HG03520 (cell line): ENCODE measurements around the gene HS6ST1.

ENCODE experiments used
- ATAC-seq: cut with Tn5 transposase; IDR thresholded peaks from one replicate; pipeline ENCODE4 v1.9.1; 2021; ENCODE audit warnings: mild to moderate bottlenecking, moderate library complexity; ENCODE audit not compliant: unreplicated experiment

HS6ST1 gene

DNA sequence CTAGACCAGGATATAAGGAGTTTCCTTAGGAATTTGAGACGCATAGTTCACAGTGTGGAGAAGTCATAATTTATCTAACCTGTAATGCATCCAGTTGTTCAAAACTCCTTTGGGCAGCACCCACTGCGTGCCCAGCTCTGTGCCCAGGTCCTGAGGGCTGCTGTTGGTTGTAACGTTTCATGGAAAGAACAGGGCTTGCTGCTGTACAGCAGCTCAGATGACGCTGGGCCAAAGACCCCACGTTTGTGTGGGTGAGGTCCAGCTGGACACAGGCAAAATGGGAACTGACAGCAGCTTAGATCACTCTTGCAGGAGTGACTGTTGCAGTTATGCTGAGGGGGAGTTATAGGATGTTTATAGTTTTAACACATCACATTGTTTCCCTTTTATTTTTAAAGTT is 30.0 kb upstream of the HS6ST1 start:
- ATAC-seq: no peak

DNA sequence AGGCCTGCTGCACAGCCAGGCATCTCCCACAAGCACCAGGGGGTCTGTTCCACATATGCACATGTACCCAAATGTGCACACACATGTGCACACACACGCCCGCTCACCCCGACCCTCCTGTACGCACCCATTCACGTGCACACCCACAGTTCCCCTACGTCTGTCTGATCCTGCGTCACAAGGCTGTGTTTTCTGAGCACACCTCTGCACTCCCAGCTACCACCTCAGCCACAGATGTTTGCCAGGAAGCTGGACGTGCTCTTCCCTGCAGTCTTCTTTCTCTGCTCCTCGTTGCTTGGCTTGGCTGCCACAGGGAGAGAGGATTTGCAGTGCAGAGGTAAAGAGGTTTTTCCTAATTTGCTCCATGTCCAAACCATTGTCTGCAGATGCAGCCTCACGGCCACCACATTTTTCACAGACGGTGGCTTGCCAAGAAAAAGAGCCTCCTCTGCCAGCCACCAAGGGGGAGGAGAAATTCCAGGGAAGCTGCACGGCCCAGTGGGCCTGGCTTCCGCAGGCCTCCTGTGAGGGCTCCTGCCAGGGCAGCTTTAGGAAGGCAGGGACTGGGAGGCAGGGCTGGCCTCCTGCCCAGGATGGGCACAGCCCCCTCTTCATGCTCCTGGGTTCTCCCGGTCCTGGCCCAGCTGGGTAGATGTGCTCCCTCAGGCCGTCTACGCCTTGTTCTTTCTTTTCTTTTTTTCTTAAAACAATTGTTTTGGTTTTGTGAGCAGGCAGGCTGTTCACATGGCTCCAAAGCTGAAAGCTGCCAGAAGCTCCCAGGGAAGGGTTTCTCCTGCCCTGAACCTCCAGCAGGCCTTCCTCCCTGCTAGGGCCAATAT is 29.3 kb upstream of the HS6ST1 start:
- ATAC-seq: no peak

DNA sequence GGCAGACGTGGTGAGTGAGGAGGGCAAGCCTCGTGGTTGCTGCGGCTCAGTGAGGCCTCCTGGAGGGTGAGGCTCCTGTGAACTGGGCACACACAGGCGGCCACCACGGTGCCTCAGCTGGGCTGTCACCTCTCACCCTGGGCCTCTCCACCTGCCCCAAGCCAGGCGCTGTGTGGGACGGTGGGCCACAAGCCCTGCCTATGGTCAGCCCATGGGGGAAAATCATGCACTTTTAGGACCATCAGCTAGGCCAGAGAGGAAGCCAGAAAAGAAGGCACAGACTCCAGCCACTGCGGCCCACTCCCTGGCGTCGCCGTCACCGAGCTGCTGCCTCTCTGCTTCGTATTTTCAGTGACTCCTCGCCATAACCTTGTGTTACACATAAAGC is 28.5 kb upstream of the HS6ST1 start:
- ATAC-seq: no peak

DNA sequence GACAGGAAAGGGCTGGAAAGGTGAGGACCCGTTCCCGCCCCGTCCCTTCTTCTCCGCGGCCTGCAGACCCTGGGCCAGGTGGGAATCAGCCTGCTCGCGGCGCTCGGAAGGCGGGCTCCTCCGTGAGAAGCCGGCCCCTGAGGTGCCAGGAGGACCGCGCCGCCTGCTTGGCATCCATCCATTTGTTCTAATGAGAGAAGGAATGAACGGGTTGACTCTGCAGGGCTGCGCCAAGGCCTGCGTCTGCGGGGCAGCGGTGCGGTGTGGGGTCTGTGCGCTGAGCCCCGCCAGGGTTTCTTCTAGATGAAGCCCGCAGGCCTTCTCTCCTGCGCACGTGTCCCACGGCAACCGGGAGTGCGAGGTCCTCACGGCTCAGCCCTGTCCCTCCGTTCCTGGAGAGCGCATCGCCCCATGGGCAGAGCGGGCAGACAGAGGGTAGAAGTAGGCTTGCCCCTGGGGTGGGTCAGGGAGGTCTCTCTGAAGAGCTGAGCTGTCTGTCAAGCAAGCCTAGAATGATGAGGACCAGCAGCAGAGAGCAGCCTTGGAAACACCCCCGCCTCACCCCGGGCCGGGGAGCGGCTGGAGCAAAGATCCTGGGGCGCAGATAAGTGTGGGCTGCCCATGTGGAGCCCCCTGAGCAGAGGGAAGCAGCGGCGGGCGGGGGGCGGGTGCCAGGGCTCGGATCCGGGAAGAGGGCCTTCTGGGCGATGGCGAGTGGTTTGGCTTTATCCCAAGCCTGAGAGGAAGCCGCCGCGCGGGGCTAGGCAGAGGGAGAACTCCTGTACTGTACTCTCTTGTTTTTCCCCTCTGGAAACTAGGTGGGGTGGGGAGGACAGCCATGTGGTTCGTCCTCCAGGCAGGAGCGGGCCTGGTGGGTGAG is 27.9 kb upstream of the HS6ST1 start:
- ATAC-seq: no peak

DNA sequence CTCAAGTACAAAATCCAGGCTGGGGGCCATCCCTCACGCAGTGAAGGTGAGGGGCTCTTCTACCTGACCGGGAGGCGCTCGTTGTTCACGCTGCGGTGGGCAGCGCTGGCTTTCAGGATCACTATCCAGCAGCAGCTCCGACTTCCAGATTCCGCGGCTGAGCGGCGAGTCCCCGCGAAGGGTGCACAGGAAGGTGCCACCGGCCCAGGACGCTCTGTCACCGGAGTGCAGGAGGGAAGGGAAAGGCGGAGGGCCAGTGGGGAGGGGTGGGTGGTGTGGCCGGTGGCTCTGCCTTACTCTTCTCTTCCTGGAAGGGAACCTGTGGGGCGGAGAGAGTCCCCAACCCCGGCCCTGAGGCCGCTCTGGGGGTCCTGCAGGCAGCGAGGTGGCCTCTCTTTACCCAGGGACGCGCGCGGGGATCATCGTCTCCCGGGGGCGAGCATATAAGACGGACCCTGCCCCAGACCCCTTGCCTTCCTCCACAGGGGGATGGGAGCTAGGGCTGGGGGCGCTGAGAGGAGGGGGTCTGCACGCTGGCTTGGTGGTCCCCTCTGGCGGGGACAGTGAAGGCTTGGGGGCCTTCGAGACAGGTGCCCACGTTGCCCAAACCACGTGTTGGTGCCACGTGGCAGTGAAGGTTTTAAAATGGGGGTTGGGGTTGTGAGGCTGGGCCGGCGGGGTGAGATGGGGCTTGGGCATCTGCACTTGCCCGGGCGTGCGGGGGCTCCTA is 26.9 kb upstream of the HS6ST1 start:
- ATAC-seq: no peak

DNA sequence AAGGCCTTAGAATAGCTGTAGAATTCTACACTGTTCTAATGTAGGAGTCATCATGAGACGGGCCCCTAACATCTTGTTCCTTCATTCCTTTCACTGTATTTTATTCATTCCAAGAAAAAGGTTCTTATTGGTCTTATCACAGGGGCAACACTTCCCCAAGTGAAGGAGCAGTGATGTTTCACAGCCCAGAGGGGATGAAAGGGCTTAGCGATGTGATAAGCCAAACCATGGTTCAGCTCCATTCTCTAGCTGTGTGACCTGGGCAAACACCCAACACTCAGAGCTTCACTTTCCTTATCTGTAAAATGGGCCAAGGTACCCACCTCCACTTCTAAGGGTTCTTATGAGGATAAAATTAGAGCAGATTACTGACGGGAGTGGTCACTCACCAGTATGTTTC is 25.4 kb upstream of the HS6ST1 start:
- no peak for ATAC-seq

DNA sequence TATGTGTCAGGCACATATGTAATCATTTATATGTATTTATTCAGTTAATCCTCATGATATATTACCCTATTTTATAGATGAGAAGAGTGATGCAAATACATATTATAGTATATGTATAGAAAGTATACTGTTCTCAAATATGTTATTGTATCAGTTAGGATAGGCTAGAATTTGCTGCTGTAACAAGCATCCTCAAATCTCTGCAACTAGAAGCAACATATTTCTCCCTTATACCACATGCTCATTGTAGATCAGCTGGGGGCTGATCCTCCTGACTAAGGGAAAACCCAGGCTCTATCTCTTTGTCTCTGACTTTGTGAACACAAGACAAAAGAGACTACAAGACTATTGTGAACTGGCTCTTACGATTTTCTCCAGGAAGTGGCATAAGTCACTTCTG is 24.8 kb upstream of the HS6ST1 start:
- ATAC-seq: no peak

DNA sequence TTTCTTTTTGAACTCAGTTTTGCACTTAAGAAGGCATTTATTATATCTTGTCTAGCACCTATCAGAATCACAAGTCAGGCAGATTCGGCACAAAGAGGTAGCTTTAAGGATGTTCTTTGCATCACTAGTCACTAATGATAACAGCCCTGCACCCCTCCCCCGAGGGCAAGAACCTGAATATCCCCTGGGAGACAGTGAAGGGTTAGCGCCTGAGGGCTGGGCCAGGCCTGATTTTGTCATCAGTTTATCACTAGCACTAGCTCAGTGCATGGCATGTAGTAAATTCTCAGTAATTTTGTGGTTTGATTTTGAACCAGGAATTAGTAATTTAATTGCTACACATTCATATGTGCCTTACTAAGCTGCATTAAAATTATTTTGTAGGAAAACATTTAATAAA is 23.9 kb upstream of the HS6ST1 start:
- ATAC-seq: no peak

DNA sequence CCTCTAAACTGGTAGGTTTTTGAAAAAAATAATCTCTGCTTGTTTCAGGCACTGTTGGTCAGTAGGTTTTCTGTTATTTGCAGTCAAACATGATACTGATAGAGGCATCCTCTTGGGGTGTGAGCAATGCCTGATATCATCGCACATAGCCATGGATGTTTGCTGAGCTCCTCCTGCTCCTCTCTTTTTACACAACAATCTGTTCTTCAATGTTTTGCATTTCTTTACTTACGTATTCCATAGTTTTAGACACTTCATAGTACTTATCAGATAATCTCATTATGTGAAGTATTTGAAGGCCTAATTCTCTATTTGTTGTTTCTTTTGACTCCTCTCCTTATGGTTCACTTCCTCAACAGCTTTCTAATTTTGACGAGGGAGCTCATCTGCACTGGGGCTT is 23.0 kb upstream of the HS6ST1 start:
- ATAC-seq: no peak

DNA sequence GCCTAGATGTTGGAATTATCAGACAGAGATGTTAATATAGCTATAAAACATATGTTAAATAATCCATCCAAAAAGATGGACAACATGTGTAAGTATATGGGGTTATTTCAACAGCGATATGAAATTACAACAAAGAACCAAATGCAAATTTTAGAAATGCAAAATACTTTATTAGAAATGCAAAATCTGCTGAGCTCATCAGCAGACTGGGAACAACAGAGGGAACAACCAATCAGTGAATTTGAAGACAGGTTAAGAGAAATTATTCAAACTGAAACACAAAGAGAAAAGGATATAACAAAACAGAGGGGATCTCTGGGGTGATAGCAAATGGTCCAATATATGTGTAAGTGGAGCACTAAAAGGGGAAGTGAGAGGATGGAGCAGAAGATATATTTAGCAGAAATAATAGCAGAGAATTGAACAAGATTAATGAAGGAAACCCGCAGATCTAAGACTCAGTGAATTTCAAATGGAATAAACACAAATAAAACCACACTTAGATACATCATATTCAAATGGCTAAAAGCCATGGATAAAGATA is 13.5 kb upstream of the HS6ST1 start:
- ATAC-seq: no peak

DNA sequence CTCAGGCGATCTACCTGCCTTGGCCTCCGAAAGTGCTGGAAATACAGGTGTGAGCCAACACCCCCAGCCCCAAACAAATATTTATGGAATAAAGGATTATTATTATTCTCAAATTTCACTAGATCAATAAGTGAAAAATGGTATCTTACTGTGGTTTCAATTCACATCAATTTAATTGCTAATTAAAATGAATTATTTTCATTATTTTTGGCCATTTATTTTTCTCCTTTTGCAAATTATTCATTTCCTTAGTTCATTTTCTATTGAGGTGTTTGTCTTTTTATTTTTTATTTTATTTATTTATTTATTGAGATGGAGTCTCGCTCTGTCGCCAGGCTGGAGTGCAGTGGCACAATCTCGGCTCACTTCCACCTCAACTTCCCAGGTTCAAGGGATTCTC is 11.9 kb upstream of the HS6ST1 start:
- ATAC-seq: no peak

DNA sequence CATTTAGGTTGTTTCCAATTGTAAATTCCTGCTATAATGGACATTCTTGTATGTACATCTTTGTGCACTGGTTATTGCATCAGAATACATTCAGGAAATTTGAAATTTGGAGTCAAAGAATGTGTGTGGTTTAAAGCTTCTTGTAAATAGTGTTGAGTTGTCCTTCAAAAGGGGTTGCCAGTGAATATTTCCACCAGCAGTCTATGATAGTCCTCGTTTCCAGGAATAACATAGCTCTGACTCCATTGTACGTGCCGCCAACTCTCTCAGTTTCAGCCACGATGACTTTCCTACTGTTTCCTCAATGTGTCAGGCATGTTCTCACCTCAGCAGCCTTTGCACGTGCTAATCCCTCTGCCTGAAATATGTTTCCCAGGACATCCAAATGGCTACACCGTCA is 10.9 kb upstream of the HS6ST1 start:
- no peak for ATAC-seq

DNA sequence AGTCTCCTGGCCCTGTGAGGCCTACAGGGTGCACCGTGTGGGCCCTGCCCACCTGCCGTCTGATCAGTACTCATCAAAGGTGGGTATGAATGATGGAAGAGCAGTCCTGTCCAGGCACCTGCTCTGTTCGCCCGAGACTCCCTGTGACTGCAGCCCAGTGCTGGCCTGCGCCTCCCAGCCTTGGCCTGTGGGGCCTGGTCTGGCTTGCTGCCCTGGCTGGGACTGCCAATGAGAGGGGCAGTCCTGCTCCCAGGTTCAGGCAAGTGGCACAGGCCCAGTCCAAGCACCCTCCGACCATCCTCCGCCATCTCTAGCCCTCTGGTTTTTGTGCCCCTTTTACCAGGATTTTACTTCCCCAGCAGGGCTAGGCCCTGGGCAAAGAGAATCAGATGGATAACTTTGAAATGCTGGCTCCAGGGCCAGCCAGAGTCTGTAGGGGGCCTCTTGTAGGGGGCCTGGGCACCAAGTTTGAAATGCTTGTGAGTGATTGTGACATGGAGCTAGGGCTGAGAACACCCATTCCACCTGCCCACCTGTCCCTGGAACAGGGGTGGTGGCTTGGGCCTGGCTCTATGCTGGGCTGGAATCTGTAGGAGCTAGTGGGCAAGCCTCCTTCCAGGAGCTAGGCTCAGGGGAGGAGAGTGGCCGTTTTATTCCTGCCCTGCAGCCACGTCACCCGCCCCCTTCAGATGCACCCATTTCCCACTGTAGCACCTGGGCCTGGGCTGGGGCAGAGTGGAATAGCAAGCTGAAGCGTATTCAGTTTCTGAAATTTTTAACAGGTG is 8.7 kb upstream of the HS6ST1 start:
- no peak for ATAC-seq

DNA sequence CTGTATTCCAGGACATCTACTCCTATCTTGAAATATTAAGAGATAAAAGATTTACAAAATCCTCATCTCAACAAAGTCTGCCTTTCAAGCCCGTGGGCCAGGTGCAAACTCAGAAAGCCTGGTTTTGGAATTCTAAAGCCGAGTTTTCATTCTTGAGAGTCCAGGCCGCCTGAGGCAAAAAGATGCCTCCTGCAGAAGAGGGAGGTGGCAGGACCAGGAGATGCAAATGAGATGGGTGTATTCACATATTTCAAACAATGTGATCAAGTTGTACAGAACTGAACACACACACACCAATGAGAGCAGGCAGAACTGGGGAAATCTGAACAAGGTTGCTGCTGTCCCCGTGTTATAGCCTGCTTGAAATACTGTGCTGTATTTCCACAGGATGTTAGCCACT is 7.7 kb upstream of the HS6ST1 start:
- ATAC-seq: no peak

DNA sequence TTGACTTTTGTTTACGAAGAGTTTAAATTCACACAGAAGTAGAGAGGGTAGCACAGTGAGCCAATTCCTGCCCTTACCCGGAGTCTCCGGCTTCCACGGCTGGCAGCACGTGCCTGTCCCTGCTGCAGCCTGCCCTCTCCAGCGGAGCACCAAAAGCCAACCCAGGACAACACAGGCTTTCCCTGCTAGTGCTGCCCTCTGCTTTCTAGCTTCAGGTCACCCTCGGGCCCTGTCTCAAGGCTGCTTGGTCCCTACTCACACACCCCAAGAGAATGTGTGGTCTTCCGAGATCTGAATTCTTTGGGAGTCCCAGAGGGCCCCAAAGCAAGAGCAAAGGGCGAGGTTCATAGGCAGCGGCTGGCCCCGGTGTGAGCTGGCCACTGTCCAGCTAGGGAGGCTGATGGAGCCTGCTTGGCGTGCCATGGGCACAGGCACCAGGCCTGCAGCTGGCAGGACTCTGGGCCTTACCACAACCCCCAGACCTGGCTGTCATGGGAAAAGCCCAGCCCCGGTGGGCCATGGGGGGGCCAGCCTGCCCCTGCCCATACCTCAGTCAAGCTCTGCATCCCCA is 7.0 kb upstream of the HS6ST1 start:
- no peak for ATAC-seq

DNA sequence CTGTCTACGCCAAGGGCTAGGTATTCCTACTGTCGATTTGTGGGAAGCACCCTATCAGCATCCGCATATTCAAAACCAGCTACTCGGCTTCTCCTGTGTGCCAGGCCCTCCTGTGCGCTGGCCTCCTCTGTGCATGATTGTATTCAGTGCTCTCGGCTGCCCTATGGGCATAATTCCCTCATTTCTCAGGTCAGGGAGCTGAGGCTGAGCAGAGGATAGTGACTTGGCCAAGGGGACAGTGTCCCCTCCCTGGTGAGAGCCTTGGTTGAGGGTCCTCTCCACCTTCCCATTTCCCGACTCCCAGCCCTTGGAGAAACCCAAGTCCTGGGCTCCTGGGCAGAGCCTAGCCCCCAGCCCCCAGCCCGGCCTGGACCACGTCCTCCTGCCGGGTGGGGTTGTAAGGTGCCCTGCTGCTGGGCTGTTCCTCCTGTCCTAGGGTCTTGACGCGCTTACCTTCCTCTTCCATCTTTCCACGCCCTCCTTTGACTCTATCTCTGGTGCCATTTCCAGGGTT is 6.3 kb upstream of the HS6ST1 start:
- no peak for ATAC-seq

DNA sequence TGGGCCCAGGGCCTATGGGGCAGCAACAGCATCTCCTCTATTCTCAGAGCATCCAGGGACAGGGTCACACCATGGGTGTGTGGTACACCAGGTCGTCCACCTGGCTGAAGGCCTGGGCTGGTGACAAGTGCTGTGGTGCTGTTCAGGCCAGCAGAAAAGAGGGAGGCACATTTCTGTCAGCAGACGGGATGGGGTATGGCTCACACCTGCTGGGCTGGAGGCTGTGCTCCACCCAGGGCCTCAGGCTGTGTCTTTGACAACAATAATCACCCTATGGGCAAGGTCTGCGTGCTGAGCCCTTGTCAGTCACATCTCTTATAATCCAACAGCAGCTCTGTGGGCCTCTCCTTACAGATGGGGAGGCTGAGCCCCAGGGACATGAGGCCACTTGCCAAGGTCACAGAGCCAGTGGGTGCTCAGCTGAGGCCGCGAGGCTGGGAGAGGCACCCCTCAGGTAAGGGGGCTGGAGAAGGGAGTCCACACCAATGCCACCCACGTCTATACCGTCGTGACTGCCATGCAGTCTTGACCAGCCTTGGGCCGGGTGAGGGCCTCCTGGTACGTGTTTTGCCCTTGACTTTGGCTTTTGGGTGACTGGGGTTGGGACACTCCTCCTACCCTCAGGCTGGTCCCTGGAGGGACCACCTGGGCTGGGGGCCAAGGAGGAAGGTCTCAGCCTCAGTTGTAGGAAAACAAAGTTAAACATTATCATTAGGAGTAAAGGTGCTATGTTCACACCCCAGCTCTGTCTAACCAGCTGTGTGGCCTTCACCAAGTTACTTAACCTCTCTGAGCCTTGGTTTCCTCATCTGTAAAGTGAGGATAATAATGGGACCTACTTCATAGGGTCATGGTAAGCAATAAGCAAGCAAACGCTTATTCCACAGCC is 5.6 kb upstream of the HS6ST1 start:
- ATAC-seq: no peak

DNA sequence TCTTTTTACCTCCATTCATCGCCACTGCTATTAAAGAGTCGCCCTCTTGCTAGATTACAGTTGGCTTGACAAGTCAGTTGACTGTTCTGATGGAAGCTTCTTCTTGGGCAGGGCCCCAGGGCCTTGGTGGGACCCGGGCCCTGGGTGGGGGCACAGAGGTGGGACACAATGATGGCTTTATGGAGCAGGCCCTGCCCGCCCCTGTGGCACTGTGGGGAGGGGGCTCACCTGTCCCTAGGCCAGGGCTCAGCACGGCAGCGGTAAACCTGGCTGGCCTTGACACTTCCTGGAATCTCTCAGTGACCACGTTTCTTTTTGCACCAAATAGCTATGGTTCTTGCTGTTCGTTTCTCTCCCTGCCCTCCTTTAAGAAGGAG is 4.9 kb upstream of the HS6ST1 start:
- no peak for ATAC-seq
